ENCODE data around the gene CSTB.

Gene CSTB

GRCh38 chr21:43779660-43780059, 3.6 kb upstream of the CSTB start:
- no peak overlapping the region for H3K4me3 ChIP-seq (ENCODE audit: low read depth, low read length)
- TF ChIP-seq CTCF (IDR thresholded peaks at IDR 0.05; ENCODE audit: control insufficient read depth, extremely low read depth, insufficient read depth), result no peak
- DNase-seq (ENCODE audit: low read depth), result no peak

GRCh38 chr21:43778469-43779335, 2.6 kb upstream of the CSTB start:
- no peak for DNase-seq (ENCODE audit: low read depth)
- H3K4me3 ChIP-seq (ENCODE audit: low read depth, low read length), result no peak overlapping the region
- no peak for TF ChIP-seq CTCF (IDR thresholded peaks at IDR 0.05; ENCODE audit: control insufficient read depth, extremely low read depth, insufficient read depth)

- no peak for DNase-seq (ENCODE audit: low read depth)
- TF ChIP-seq CTCF (IDR thresholded peaks at IDR 0.05; ENCODE audit: control insufficient read depth, extremely low read depth, insufficient read depth), result no peak
- no peak overlapping the region for H3K4me3 ChIP-seq (ENCODE audit: low read depth, low read length)
Measured at GRCh38 chr21:43777953-43778352, 1.8 kb upstream of the CSTB start.

GRCh38 chr21:43775190-43775589, 918 bp downstream of the CSTB start:
- peak overlapping the region; percentile 85 for H3K4me3 ChIP-seq (ENCODE audit: low read depth, low read length)
- no peak for TF ChIP-seq CTCF (IDR thresholded peaks at IDR 0.05; ENCODE audit: control insufficient read depth, extremely low read depth, insufficient read depth)

GRCh38 chr21:43774163-43774562, 1.9 kb downstream of the CSTB start:
- H3K4me3 ChIP-seq (ENCODE audit: low read depth, low read length), result no peak overlapping the region
- DNase-seq (ENCODE audit: low read depth), result no peak
- no peak for TF ChIP-seq CTCF (IDR thresholded peaks at IDR 0.05; ENCODE audit: control insufficient read depth, extremely low read depth, insufficient read depth)

More at GRCh38 chr21:43775190-43775589, 918 bp downstream of the CSTB start:
- no peak for DNase-seq (ENCODE audit: low read depth)

GRCh38 chr21:43772425-43772821, 3.7 kb downstream of the CSTB start:
- DNase-seq (ENCODE audit: low read depth), result no peak
- no peak for TF ChIP-seq CTCF (IDR thresholded peaks at IDR 0.05; ENCODE audit: control insufficient read depth, extremely low read depth, insufficient read depth)
- no peak overlapping the region for H3K4me3 ChIP-seq (ENCODE audit: low read depth, low read length)
